ENCODE data around the gene ZNF91. TPM values are rescaled to one million over a fixed set of nuclear protein-coding genes. Genes with fewer than 3 reads are reported as not detected.
A peak's percentile ranks its signal among the peaks of the same experiment; 100 is the strongest.

Gene ZNF91
- total RNA-seq, 1 donor from 2014 or later, result 52.4 TPM

DNA sequence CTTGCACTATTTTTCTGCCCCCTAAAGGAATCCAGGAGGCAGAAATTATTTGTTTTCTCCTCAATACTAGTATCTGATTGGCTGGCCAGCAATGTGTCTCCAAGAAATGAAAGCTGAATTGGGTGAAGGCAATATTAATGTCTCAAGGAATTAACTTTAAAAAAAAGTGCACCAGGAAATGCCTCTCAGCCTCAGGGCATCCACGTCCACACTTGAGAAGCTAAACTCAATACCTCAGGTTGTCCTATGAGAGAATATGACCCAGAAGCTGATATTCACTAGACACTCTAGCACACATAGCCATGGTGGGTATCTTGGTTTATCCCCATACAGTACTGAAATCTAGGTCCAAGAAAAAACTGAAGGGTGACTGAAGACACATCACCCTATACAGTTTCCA is 2.1 kb downstream of the ZNF91 start:
- Histone ChIP-seq H3K27me3 (ENCODE audit: insufficient read depth, low read length) (no peaks in the 10 kb centered on the region), H3K27ac (ENCODE audit: low read depth, low read length) (no peak overlapping the region), H3K4me1 (ENCODE audit: insufficient read depth, low read length) (no peaks in the 10 kb centered on the region), H3K4me3 (ENCODE audit: insufficient read depth, low read depth, low read length) (no peak overlapping the region), H3K9ac (ENCODE audit: low read length) (no peak overlapping the region), H3K4me2 (ENCODE audit: low read length) (peak overlapping the region; percentile 4), H3K9me3 (ENCODE audit: insufficient read depth, low read depth, low read length) (no peaks in the 10 kb centered on the region), H3K79me2 (ENCODE audit: insufficient read depth, low read length) (peaks cover 70% of the 10 kb centered on the region), H3K36me3 (ENCODE audit: insufficient read depth, low read length) (no peaks in the 10 kb centered on the region), H2AFZ (ENCODE audit: low read depth, low read length) (no peak overlapping the region), H4K20me1 (ENCODE audit: insufficient read depth, low read length) (peaks cover 17% of the 10 kb centered on the region)
- Mint-ChIP-seq H3K4me1 (ENCODE audit: low read depth, unreplicated experiment) (peaks cover 17% of the 10 kb centered on the region), H3K27me3 (ENCODE audit: low read depth, unreplicated experiment) (no peaks in the 10 kb centered on the region), H3K4me3 (ENCODE audit: unreplicated experiment) (peak overlapping the region; percentile 98), H3K9me3 (ENCODE audit: unreplicated experiment) (peaks cover 6% of the 10 kb centered on the region), H3K27ac (ENCODE audit: unreplicated experiment) (peak overlapping the region; percentile 100), H3K36me3 (ENCODE audit: low read depth, unreplicated experiment) (peaks cover 13% of the 10 kb centered on the region)
- no peak for DNase-seq (ENCODE audit: low read depth)
- no peak for TF ChIP-seq EZH2 (IDR thresholded peaks at IDR 0.05; ENCODE audit: insufficient read depth, low read length)
- TF ChIP-seq, protein P1, sequence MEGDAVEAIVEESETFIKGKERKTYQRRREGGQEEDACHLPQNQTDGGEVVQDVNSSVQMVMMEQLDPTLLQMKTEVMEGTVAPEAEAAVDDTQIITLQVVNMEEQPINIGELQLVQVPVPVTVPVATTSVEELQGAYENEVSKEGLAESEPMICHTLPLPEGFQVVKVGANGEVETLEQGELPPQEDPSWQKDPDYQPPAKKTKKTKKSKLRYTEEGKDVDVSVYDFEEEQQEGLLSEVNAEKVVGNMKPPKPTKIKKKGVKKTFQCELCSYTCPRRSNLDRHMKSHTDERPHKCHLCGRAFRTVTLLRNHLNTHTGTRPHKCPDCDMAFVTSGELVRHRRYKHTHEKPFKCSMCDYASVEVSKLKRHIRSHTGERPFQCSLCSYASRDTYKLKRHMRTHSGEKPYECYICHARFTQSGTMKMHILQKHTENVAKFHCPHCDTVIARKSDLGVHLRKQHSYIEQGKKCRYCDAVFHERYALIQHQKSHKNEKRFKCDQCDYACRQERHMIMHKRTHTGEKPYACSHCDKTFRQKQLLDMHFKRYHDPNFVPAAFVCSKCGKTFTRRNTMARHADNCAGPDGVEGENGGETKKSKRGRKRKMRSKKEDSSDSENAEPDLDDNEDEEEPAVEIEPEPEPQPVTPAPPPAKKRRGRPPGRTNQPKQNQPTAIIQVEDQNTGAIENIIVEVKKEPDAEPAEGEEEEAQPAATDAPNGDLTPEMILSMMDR (IDR thresholded peaks at IDR 0.05; ENCODE audit: insufficient read depth, low read depth, low read length), result no peak
- FAIRE-seq, result no peak

DNA sequence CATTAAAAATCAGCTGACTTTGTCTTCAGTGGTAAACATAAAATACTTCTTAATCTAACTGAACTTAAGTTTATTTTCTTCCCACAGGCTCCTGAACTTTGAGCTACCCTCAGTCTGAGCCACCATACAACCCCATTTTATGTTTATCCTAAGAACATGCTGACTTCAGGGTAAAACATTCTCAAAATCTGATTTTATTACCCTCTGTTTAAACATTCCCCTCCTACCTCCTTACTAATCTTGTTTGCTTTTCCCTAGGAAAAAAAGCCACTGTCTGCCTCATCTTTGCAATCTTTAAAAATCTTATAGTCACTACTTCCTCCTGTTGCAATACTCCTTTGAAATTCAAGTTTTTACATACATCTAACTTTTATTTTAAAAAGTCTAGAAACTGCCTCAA is 4.0 kb downstream of the ZNF91 start:
- H3K4me1 ChIP-seq (ENCODE audit: insufficient read depth, low read length), result no peaks in the 10 kb centered on the region
- DNase-seq (ENCODE audit: low read depth) (no peak), FAIRE-seq (no peak)
- peaks cover 8% of the 10 kb centered on the region for H3K9me3 Mint-ChIP-seq (ENCODE audit: unreplicated experiment)
- H2AFZ ChIP-seq (ENCODE audit: low read depth, low read length), result no peak overlapping the region
- H3K36me3 ChIP-seq (ENCODE audit: insufficient read depth, low read length), result peaks cover 3% of the 10 kb centered on the region
- H3K4me2 ChIP-seq (ENCODE audit: low read length), result no peak overlapping the region
- H3K9me3 ChIP-seq (ENCODE audit: insufficient read depth, low read depth, low read length), result no peaks in the 10 kb centered on the region
- H3K4me3 Mint-ChIP-seq (ENCODE audit: unreplicated experiment), result peak overlapping the region; percentile 5
- H3K79me2 ChIP-seq (ENCODE audit: insufficient read depth, low read length), result peaks cover 87% of the 10 kb centered on the region
- peaks cover 17% of the 10 kb centered on the region for H3K4me1 Mint-ChIP-seq (ENCODE audit: low read depth, unreplicated experiment)
- H3K36me3 Mint-ChIP-seq (ENCODE audit: low read depth, unreplicated experiment), result peaks cover 25% of the 10 kb centered on the region
- no peaks in the 10 kb centered on the region for H3K27me3 ChIP-seq (ENCODE audit: insufficient read depth, low read length)
- no peak overlapping the region for H3K4me3 ChIP-seq (ENCODE audit: insufficient read depth, low read depth, low read length)
- H3K27ac Mint-ChIP-seq (ENCODE audit: unreplicated experiment), result no peak overlapping the region
- H3K27ac ChIP-seq (ENCODE audit: low read depth, low read length), result no peak overlapping the region
- H3K9ac ChIP-seq (ENCODE audit: low read length), result no peak overlapping the region
- H3K27me3 Mint-ChIP-seq (ENCODE audit: low read depth, unreplicated experiment), result no peaks in the 10 kb centered on the region
- TF ChIP-seq, protein P1 (IDR thresholded peaks at IDR 0.05; ENCODE audit: insufficient read depth, low read depth, low read length), result no peak
- no peak for TF ChIP-seq EZH2 (IDR thresholded peaks at IDR 0.05; ENCODE audit: insufficient read depth, low read length)
- H4K20me1 ChIP-seq (ENCODE audit: insufficient read depth, low read length), result peaks cover 17% of the 10 kb centered on the region

DNA sequence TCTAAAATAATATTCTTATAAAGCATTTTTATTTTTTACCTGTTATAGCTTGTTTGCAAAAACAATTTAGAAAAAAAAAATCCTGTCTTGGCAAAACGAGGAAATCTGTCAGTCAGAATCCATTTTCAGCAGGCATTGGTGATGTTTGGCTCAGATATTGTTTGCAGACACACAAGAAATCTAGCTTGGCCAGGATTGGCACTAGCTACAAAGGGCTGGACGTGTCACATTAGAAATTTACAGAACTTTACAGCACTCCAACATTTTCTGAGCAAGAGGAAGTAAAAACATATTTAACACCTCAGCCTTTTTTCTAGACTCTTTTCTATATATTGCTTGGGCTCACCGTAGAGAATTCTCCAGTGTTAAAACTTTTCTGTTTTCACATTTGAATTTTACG is 9.9 kb downstream of the ZNF91 start:
- Histone ChIP-seq H4K20me1 (ENCODE audit: insufficient read depth, low read length) (peaks cover 29% of the 10 kb centered on the region), H3K4me1 (ENCODE audit: insufficient read depth, low read length) (no peaks in the 10 kb centered on the region), H3K36me3 (ENCODE audit: insufficient read depth, low read length) (peaks cover 3% of the 10 kb centered on the region), H3K79me2 (ENCODE audit: insufficient read depth, low read length) (peaks cover 96% of the 10 kb centered on the region), H3K4me3 (ENCODE audit: insufficient read depth, low read depth, low read length) (no peak overlapping the region), H3K27ac (ENCODE audit: low read depth, low read length) (no peak overlapping the region), H3K9ac (ENCODE audit: low read length) (no peak overlapping the region), H2AFZ (ENCODE audit: low read depth, low read length) (no peak overlapping the region), H3K27me3 (ENCODE audit: insufficient read depth, low read length) (no peaks in the 10 kb centered on the region), H3K9me3 (ENCODE audit: insufficient read depth, low read depth, low read length) (peaks cover 12% of the 10 kb centered on the region), H3K4me2 (ENCODE audit: low read length) (no peak overlapping the region)
- no peak for TF ChIP-seq EZH2 (IDR thresholded peaks at IDR 0.05; ENCODE audit: insufficient read depth, low read length)
- TF ChIP-seq, protein P1 (IDR thresholded peaks at IDR 0.05; ENCODE audit: insufficient read depth, low read depth, low read length), result no peak
- DNase-seq (ENCODE audit: low read depth), result no peak
- peaks cover 30% of the 10 kb centered on the region for H3K9me3 Mint-ChIP-seq (ENCODE audit: unreplicated experiment)
- FAIRE-seq, result no peak
- H3K4me1 Mint-ChIP-seq (ENCODE audit: low read depth, unreplicated experiment), result peaks cover 8% of the 10 kb centered on the region
- no peaks in the 10 kb centered on the region for H3K27me3 Mint-ChIP-seq (ENCODE audit: low read depth, unreplicated experiment)
- peaks cover 63% of the 10 kb centered on the region for H3K36me3 Mint-ChIP-seq (ENCODE audit: low read depth, unreplicated experiment)
- H3K27ac Mint-ChIP-seq (ENCODE audit: unreplicated experiment), result no peak overlapping the region
- no peak overlapping the region for H3K4me3 Mint-ChIP-seq (ENCODE audit: unreplicated experiment)
